Globus pallidus (tissue), 1 donor: ENCODE results near the gene PTCD3.

Experiments used
- DNase-seq: peaks from one replicate; pipeline ENCODE4 v3.0.0-alpha.2; 2015; ENCODE audit warnings: low spot score

Gene PTCD3

DNA sequence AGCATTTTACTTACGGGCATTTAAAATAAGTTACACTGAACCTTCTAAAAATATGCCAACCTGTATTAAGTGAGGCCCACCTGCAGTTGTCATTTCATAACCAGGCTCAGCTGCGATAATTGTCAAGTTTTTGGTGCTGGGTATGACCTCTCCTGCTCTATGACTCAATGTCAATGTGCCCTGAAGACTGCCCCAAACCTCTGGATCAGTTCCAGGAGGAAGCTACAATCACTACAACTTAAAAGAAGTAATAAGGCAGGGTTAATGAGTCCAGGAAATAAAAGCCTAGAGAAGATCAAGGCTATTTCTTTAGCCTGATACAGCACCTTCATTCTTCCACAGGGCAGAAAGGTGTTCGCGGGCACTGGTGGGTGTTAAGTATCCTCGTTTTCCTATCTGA, 23.3 kb upstream of the PTCD3 start:
- no peak for DNase-seq

DNA sequence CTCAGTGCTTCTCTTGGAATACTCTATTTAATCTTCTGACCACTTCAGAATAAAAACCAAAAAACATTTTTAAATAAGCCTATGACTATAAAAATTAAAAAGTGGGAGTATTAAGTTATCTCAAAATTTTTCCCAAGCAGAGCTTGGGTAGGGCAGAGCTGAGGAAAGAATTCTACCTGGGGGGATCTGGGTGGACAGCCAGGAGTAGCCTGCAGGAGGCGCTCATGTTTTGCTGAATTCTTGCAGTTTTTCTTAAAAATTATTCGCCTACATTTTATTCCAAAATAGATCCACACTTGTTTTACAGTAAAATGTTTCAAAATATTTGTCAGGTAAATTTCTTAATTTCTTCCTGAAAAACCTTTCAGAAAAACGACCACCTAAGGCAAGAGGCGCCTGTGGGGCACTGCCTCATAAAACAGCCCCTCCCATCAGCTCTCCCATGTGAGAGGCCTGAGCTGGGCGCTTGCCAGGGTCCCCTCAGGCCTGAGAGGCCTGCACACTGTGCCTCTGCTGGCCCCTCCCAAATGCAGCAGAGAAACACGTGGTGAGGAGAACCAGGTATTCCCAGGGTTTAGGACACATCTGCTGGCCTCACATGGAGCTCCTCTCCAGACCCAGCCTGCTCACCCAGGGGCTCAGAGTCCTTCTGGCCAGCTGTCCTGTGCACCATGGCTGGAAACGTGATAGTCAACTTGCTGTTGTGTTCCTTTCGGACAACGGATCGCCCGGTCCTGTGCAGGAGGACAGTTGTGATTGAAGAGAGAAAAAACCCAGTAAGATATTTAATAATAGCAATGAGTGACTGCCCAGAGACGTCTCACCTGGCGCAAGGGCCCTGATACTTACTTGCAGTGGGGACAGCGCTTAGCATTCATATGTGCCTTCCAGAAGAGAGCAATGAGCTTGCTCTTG, 17.8 kb upstream of the PTCD3 start:
- no peak for DNase-seq

DNA sequence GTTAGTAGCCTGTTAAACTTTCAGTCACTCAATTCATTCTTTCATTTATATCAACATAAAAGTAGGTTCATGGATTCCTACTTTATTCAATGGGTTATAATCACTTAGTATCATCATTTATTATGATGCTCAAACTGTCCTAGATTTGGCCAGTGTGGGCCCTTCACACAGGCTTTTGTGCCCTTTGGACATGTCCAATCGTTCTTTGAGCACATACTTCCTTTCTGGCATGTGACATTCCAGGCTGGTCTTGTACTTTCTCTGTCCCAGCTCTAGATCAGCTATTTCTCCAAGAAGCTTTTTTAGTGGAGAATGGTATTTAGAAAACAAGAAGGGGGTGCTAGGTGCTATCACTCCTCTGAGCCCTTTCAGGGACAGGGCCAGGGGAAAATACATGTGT, 11.8 kb upstream of the PTCD3 start:
- no peak for DNase-seq

DNA sequence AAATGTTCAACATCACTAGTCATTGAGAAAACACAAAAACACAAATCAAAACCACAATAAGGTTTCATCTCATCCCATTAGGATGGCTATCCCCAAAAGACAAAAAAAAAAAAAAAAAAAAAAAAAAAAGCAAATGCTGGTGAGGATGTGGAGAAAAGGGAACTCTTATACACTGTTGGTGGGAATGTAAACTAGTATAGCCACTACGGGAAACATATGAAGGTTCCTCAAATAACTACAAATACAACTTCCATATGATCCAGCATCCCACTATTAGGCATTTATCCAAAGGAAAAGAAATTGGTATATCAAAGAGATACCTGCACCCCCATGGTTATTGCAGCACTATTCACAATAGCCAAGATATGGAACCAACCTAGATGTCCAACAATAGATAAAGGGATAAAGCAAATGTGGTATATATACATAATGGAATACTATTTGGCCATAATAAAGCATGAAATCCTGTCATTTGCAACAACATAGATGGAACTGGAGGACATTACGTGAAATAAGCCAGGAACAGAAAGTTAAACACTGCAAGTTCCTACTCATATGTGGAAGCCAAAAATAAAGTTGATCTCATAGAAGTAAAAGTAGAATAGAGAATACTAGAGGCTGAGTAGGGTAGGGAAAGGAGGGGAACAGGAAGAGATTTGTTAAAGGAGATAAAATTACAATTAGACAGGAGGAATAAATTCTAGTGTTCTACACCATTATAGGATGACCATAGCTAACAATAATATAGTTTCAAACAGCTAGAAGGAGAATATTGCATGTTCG, 8.7 kb upstream of the PTCD3 start:
- DNase-seq = no peak

DNA sequence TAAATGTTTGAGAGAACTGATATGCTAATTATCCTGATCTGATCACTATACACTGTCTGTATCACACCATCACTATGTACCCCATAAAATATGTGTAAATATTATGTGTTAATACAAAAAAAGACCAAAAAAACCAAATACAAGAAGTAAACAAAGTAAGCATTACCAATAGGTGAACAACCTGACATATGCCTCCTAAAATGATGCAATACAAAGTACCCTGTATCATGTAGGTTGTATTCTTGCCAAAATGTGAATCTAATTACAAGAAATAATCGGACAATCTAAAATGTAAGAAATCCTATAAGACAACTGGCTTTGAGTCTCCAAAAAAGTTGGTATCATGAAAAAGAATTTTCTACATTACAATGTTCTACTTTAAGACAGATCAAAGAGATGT, 8.1 kb upstream of the PTCD3 start:
- DNase-seq = no peak

DNA sequence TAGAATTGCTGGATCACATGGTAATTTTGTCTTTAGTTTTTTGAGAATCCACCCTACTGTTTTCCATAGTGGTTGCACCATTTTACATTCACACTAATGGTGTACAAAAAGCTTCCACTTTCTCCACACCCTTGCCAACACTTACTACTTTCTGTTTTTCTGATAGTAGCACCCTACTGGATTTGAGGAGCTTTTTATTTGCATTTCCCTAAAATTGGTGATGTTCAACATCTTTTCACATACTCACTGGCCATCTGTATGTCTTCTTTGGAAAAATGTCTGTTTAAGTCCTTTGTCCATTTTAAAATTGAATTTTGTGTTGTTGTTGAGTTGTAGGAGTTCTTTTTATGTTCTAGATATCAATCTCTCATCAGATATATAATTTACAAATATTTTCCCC, 3.9 kb upstream of the PTCD3 start:
- no peak for DNase-seq

DNA sequence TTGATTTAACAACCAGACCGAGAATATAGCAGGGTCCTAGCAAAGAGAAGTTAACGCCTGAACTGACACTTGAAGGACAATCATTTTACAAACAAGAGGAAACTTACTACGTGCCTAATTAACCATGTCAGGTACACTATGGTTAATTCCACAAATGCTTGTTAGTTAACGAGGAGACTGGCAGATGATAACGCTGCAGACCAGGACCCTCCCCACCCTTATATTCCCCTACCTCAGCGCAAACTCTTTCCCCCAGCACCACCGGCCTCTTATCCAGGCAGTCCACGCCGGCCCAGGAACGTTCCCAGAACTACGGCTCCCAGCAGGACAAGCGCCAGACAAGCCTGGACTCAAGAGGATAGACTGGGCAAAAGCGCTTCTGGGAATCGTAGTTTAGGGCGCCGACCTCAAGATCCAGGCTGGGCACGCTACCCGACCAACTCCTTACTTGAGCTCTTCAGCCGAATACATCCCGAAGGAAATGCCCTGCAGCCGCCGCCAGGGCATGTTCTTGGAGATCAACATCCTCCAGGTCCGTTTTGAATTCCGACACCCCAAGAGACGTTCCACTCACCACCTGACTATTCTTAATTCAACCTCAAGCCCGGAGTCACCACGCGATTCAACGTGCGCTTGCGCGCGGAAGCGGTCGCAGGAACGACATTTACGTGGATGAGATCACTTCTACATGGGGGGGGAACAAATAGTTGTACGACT, 625 bp upstream of the PTCD3 start, which contains the start of gene POLR1A:
POLR1A (minus strand) TSS at position 635 of the 717 bp plus-strand sequence; CDS start at position 525, 110 bp downstream.
- peak; percentile 98 for DNase-seq

DNA sequence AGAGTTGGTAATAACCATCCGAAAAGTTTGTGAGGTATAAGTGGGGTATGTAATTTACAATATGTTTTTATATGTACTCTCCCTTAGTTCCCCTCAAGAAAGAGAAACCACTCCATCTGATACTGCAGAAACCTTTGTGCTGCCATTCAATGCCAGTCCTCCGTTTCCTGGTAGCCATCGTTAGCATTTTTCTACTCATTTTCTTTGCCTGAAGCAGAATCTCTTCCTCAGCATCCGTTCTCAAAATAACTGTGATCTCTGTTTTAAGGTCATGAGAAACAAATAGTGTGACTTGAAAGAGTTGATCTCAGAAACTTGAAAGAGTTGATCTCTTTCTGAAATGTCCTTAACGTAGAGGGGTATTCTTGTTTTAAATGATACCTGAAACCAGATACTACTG, 996 bp downstream of the PTCD3 start:
- no peak for DNase-seq

DNA sequence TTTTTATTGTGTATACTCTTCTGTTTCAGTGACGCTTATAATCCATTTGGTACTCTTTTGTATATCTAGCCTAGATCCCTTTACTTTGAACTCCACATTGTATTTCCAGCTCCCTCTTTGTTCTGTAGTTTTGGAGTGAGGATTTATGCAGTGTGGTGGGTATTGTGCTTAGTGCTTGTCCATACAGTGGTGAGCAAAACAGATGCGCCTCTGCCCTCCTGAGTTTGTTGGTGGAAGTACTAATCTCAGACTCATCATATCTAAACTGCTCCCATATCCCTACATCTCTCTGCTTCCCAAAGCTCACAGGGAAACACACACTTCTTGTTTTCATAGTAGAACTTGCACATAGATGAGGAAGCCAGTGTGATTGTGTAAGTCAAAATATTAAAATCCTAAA, 12.1 kb downstream of the PTCD3 start:
- DNase-seq = no peak

DNA sequence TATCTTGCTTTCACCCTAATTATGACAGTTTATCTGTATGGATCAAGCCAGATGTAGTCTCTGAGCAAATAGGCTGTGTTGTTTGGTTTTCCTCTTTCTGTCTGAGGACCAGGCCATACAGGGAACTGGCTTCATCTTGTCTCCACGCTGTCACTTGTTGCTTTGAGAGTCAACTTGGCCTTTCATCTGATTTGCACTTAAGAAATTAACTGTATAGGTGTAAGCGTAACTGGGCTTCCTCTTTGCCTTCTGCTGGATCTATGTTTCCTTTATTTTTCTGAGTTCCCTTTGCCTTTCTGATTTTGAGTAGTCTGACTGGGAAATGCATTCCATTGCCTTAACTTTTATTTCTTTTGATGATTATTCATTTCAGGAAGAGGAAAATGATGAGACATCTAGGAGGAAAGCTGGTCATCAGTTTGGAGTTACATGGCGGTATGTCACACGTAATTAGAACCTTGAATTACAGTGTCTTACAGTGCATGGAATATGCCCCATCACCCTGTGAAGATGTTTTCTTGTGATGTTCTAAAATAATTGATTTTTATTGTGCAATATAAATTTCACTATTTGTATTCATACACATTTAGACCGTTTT, 17.4 kb downstream of the PTCD3 start:
- DNase-seq = no peak

DNA sequence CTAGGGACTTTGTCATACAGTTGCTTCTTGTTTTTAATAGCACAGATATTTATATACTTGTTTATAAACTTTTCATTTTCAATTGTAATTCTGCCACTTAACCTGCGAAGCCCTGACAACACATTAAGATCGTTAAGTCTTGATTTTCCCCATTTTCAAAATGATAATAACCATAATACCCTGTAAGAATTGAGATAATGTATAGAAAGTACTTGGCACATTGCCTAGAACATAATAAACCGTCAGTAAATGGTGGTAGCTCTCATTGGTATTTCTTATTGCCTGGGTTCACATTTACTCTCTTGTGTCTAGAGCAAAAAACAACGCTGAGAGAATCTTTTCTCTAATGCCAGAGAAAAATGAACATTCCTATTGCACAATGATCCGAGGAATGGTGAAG, 18.6 kb downstream of the PTCD3 start:
- no peak for DNase-seq

DNA sequence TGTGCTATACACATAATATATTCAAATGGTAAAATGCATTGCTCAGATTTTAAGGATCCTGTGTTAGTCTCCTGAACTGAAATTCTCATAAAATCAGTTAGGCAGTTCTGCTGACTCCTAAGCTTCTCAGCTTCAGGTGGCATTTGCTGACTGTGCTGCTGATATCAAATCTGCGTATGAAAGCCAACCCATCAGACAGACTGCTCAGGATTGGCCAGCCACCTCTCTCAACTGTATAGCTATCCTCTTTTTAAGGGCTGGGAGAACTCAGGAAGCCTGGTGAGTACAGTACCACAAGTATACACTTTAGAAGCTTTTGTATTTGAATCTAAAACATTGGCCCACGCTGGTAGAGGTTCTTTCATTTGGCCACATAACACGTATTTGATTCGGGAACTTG, 28.7 kb downstream of the PTCD3 start:
- DNase-seq = no peak

DNA sequence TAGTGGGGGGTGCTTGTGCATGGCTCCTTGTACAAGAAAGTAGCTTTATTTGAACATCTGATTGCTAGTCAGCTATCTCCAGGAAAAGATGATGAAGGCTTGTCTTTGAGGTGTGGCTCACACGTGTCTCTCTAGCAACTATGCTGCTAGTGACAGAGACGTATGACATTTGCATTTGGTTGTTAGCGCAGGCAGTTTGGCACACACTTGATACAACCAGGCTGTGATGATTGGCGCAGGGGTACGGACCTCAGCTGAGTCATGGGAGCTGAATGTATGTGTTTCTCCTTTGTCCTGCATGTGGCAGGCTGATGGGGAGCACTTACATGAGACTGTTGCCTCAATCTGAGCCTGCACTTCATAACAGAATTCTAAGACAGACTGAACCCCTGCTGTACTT, 29.6 kb downstream of the PTCD3 start:
- DNase-seq = no peak

DNA sequence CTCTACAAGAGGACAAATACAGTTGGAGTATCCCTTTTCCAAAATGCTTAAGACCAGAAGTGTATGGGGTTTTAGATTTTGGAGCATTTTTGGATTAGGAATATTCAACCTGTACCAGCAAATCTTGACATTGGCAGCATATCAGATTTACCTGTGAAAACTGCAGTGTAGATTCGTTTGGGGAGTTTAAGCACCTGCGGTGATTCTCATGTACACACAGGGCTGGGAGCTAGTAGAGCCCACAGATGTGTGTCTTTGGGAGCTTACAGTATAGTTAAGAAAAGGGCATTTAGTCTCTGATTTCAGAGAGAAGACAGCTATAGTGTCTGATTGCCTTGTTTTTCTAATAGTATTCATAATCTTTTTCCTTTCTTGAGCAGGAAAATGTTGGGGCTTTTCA, 30.1 kb downstream of the PTCD3 start:
- no peak for DNase-seq

DNA sequence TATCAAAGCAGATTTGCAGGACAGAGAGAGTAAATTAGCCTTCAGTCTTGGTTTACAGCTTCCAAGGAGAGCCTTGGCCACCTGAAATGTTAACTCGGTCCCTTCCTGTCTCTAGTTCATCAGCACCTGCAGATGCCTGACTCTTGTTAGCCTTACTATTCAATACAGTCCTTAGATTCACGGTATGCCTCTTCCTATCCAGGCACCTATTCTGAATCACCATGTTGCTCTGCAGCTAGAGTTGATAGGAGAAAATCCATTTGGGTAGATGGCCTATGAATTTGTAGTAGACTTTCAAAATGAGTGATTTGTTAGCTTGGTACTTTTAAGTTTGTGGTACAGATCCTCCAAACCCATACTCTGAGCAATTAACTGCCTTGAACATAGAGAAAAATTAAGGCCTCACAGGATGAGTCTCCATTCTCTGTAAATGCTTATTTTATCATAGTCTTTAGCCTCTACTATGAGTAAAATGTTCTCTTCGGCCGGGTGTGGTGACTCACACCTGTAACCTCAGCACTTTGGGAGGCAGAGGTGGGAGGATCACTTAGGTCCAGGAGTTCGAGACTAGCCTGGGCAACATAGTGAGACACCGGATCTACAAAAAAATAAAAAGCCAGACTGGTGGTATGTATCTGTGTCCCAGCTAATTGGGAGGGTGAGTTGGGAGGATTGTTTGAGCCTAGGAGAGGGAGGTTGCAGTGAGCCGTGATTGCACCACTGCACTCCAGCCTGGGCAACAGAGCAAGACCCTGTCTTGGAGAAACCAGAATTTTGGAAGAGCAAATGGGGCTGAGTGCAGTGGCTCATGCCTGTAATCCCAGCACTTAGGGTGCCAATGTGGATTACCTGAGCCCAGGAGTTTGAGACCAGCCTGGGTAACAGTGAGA, 32.9 kb downstream of the PTCD3 start:
- no peak for DNase-seq

DNA sequence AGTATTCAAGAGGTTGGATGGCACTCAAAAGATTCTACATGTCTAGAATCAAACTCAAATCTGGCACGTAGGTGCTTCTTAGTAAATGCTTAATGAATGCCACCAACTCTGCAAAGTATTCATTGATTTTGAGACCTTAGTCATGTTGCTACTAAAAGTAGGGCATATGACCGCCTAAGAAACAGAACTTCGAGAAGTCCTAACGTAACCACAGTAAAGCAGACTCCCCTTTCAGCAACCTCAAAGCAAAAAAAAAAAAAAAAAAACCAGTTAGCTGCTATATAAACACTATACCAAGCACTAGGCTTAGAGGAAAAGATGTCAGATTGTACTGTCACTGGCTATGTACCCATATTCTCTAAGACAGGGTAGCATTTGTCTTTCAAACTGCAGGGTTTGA, 33.9 kb downstream of the PTCD3 start:
- DNase-seq = no peak

DNA sequence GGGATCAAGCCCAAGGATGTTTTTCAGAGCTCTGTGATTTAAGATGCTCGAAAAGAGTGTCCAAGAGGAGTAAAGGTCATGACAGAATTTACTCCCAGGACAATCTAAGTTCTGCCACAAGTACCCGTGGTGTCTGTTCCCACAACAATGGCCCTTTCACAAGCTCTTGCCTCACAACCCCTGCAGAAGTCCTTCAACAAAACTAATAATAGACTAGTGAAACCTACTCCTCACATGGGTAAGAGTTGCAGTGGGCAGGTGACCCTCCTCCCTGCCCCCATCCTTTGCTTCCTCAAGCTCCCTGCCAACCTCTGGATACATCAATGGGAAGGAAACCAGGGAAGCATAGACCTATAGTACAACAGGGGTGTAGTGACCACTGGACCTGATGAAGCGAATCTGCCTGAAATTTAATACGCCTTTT, 34.9 kb downstream of the PTCD3 start:
- DNase-seq = no peak

DNA sequence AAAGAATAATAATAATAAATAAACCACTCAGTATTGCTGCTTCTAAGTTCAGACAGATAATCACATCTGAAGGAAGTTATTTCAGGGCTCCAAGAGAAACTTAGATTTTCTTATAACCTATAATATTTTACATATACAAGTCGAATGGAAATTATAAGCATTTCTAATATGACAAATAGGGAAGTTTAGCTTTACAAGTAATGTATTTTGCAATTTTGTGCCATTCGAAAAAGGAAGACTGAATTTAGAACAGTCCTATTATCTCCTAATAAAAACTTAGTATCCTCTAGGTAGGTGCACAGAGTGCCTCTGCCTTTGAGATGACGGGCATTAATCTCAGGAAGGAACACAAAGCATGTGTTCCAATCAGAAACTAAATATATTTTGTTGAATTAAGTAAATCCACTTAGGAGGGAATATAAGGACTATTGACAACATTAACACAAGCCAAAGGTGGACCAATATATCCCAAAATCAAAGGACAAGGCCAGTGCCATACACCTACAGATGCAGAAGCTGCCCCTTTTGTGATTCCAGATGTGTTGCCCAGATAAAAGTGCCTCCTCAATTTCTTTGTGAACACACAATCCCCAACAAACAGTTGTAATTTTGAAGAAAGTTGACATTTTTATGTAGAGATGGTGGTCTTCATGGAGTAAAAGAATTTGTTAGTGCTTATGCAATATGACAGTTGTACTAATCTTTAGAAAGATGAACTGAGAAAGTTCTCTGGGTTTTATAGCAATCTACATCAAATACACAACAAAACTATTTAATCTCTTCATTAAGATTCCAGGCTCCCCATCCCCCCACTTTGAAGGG, 36.6 kb downstream of the PTCD3 start:
- DNase-seq = no peak

DNA sequence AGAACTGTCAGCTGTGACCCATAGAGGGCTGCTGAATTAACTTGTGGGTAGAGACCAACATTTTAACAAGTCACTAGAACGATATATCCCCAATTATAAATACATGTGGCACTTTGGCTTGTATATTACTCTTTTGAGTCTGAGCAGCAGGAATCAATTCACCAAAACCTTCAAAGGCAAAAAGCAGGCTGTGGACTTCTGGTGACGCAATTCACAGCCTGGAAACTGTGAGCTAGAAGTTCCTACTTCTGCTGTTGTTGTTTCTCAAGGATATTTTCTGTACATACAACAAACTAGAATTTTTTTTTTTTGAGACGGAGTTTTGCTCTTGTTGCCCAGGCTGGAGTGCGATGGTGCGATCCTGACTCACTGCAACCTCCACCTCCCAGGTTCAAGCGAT, 37.3 kb downstream of the PTCD3 start:
- no peak for DNase-seq
